Common myeloid progenitor, CD34-positive (primary cell): ENCODE data around the gene DGKG.

Experiments used
- CTCF ChIA-PET: fragments of 350-600 bp; sonication (Branson Sonifier 250); formaldehyde crosslinking; loops from one replicate; lab custom pipeline; 2021; ENCODE audit warnings: antibody characterized with exemption; lab: Charles Lee
- POLR2A ChIA-PET: fragments of 350-600 bp; sonication (Branson Sonifier 250); formaldehyde crosslinking; loops from one replicate; lab custom pipeline; 2021; ENCODE audit warnings: antibody characterized with exemption; lab: Charles Lee
- DNase-seq, 3 donors: peaks; one replicate each; pipeline versions ENCODE4 v3.0.0 to v3.0.0-alpha.2; 2013
- H3K27ac ChIP-seq, 2 experiments: 1 replicate in 1 of 2; 2 replicates in 1 of 2; pipeline ENCODE4 v1.7.0; 2013; ENCODE audit warnings: inconsistent platforms in 2 of 2, low read length in 2 of 2, mild to moderate bottlenecking in 2 of 2, low read depth in 1 of 2, moderate library complexity in 1 of 2; ENCODE audit not compliant: severe bottlenecking in 2 of 2, insufficient read depth in 1 of 2, poor library complexity in 1 of 2
- H3K27me3 ChIP-seq, 5 experiments: replicated peaks in 2 of 5; 1 replicate in 3 of 5; 2 replicates in 2 of 5; pipeline versions ENCODE4 v1.6.1 to v1.7.0; 2013; ENCODE audit warnings: low read length in 4 of 5, mild to moderate bottlenecking in 2 of 5, moderate library complexity in 2 of 5, inconsistent platforms in 1 of 5; ENCODE audit not compliant: insufficient read depth in 5 of 5, control insufficient read depth in 4 of 5
- H3K36me3 ChIP-seq, 4 experiments: 1 replicate in 2 of 4; 2 replicates in 2 of 4; pipeline versions ENCODE4 v1.6.1 to v1.7.0; 2013; ENCODE audit warnings: low read length in 3 of 4, control low read depth in 1 of 4, mild to moderate bottlenecking in 1 of 4; ENCODE audit not compliant: control insufficient read depth in 4 of 4, insufficient read depth in 4 of 4
- H3K4me1 ChIP-seq, 4 experiments: 1 replicate in 3 of 4; 2 replicates in 1 of 4; pipeline versions ENCODE4 v1.6.1 to v1.7.1; 2013; ENCODE audit warnings: low read length in 3 of 4, mild to moderate bottlenecking in 3 of 4, control low read depth in 1 of 4, inconsistent platforms in 1 of 4, moderate library complexity in 1 of 4; ENCODE audit not compliant: control insufficient read depth in 4 of 4, insufficient read depth in 4 of 4; ENCODE audit errors: control extremely low read depth in 1 of 4
- H3K4me3 ChIP-seq, 7 experiments: 1 replicate in 4 of 7; 2 replicates in 3 of 7; pipeline versions ENCODE4 v1.5.1 to v1.7.0; 2013; ENCODE audit warnings: mild to moderate bottlenecking in 7 of 7, low read length in 6 of 7, moderate library complexity in 6 of 7, inconsistent platforms in 2 of 7, low read depth in 2 of 7, control low read depth in 1 of 7; ENCODE audit not compliant: insufficient read depth in 4 of 7, control insufficient read depth in 1 of 7; ENCODE audit errors: extremely low read depth in 1 of 7
- H3K9me3 ChIP-seq, 5 experiments: 1 replicate in 4 of 5; 2 replicates in 1 of 5; pipeline versions ENCODE4 v1.6.1 to v1.7.1; 2013; ENCODE audit warnings: low read length in 4 of 5, mild to moderate bottlenecking in 2 of 5, inconsistent platforms in 1 of 5, low read depth in 1 of 5, moderate library complexity in 1 of 5; ENCODE audit not compliant: control insufficient read depth in 4 of 5, insufficient read depth in 2 of 5; ENCODE audit errors: control extremely low read depth in 1 of 5
- WGBS: methylation state at CpG from one replicate; pipeline ENCODE4 v1.1.5; 2013; ENCODE audit not compliant: insufficient coverage; 5-methylcytosine and 5-hydroxymethylcytosine counted together

Gene DGKG

DNA sequence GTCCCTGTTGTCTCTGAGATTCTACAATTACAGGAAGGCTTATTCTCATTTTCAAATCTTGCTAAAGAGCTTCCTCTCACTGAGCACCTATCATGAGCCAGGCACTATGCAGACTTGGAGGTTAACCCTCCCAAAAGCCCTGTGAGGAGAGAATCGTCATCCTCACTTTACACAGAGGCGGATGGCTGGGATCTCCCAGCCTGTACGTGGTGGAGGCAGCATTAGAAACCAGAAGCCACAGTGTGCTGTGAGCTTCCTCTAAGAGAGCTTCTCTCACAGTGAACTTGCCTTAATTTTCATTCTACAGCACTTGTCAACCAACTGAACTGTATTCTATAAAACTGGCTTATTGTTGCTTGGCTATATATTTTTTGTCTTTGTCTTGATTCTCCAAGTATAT, 6.1 kb upstream of the DGKG start:
- H3K4me3 ChIP-seq, result no peak overlapping the region
- no peaks in the 10 kb centered on the region for H3K36me3 ChIP-seq
- ChIA-PET CTCF (interaction anchor here (0.7 to 1.0 kb wide), 2 partner anchors 18 to 171 kb away, joined by 3 to 4 read pairs; no protein-coding TSS in a partner anchor), POLR2A (no interaction called here)
- H3K27me3 ChIP-seq, result peaks cover 2 to 19% (median 8%) of the 10 kb centered on the region in 5 experiments
- 58% methylated on average over 3 of the region's 3 CpGs for WGBS
- peaks cover 0 to 12% (median 0%) of the 10 kb centered on the region in 4 experiments for H3K4me1 ChIP-seq
- peak in 2 of 3 donors; percentile 17 to 27 for DNase-seq
- H3K27ac ChIP-seq, result no peak overlapping the region
- H3K9me3 ChIP-seq, result no peaks in the 10 kb centered on the region

DNA sequence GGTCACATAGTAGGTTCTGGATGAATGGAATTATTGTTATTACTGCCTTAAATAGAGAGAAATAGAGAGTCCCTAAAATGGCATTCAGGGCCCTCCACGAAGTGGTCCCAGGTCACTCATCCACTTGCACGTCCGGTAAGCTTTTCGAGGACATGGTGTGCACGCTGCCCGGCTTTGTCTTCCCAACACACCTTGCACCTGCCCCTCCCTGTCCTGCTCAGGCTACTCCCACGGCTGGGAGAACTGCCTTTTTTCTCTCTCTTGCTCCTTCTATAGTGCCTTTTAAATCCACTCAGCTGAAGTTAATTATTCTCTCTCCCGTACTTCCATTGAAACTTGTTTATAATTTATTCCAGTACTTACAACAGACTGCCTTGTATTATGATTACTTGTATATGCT, 5.6 kb upstream of the DGKG start:
- CTCF ChIA-PET, result no interaction called here
- no peak for DNase-seq
- H3K27ac ChIP-seq, result no peak overlapping the region
- POLR2A ChIA-PET, result no interaction called here
- H3K4me1 ChIP-seq, result peaks cover 0 to 12% (median under 1%) of the 10 kb centered on the region in 4 experiments
- H3K27me3 ChIP-seq, result peaks cover 7 to 24% (median 11%) of the 10 kb centered on the region in 5 experiments
- no peaks in the 10 kb centered on the region for H3K9me3 ChIP-seq
- no peak overlapping the region for H3K4me3 ChIP-seq
- WGBS, result 87% methylated on average over 8 of the region's 8 CpGs
- H3K36me3 ChIP-seq, result no peaks in the 10 kb centered on the region

DNA sequence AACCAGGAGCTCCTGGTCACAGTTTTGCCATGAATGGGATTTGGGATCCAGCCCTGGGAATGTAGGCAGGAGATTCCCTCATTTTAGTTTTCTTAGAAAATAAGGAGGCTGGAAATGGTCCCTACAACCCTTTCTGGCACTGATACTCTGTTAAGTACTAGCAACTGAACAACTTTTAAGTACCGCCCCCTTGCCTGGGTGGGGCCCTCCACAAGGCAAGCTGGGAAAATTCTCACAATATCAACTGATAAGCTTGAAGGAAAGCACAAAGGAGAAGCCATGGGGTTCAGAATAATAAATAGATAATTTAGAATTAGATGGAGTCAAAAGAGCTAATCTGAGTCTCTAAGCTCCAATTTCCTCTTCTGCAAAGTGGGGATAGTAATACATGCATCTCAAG, 4.2 kb upstream of the DGKG start:
- Histone ChIP-seq H3K27me3 (peaks cover 7 to 30% (median 14%) of the 10 kb centered on the region in 5 experiments), H3K4me1 (peaks cover 0 to 24% (median 14%) of the 10 kb centered on the region in 4 experiments), H3K36me3 (no peaks in the 10 kb centered on the region), H3K9me3 (no peaks in the 10 kb centered on the region), H3K4me3 (no peak overlapping the region), H3K27ac (no peak overlapping the region)
- 80% methylated on average over 1 of the region's 1 CpG for WGBS
- POLR2A ChIA-PET, result no interaction called here
- DNase-seq, result no peak
- CTCF ChIA-PET, result interaction anchor here (1.1 to 1.2 kb wide), 2 partner anchors 16 to 106 kb away, joined by 3 read pairs; no protein-coding TSS in a partner anchor

DNA sequence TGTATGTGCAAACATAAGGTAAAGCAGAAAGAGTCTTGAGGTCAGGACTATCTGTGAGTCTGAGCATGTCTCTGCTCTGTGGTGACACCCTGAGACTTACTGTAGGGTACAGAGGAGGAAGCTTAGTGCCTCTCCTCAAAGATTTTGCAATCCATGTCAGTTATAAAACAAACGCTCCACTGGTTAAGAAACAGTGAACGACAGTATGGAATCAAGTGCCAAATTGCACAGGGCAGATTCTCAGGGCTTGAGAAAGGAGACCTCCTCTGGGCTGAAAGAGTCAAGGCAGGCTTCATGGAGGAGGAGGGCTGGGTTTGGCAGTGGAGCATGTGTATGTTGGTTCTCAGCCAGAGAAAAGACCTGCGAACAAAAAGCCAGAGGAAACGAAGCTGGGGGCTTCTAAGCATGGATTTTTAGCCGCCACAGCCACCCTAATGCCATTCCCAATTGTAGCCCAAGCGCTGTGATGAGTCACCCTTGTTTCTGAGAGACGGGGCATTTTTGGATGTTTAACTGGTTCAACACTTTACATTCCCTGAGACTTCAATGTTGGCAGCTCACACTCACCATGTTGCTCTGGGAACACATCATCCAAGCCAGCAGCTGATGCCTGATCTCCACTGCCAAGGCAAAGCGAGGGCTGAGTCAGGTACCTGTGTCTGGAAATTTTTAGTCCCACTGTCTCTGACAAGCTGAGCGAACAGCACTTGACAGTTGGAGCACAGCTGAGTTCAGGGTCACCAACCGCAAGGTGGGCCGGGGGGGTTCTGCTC, 3.4 kb upstream of the DGKG start:
- no peaks in the 10 kb centered on the region for H3K9me3 ChIP-seq
- H3K27me3 ChIP-seq, result peaks cover 7 to 36% (median 21%) of the 10 kb centered on the region in 5 experiments
- H3K4me1 ChIP-seq, result peaks cover 0 to 30% (median 22%) of the 10 kb centered on the region in 4 experiments
- WGBS, result 84% methylated on average over 9 of the region's 11 CpGs
- no peaks in the 10 kb centered on the region for H3K36me3 ChIP-seq
- H3K27ac ChIP-seq, result no peak overlapping the region
- ChIA-PET CTCF (interaction anchor here (0.9 to 1.2 kb wide), 4 partner anchors 15 to 382 kb away, joined by 3 read pairs; no protein-coding TSS in a partner anchor), POLR2A (no interaction called here)
- no peak overlapping the region for H3K4me3 ChIP-seq
- peak in 2 of 3 donors; percentile 25 to 29 for DNase-seq

DNA sequence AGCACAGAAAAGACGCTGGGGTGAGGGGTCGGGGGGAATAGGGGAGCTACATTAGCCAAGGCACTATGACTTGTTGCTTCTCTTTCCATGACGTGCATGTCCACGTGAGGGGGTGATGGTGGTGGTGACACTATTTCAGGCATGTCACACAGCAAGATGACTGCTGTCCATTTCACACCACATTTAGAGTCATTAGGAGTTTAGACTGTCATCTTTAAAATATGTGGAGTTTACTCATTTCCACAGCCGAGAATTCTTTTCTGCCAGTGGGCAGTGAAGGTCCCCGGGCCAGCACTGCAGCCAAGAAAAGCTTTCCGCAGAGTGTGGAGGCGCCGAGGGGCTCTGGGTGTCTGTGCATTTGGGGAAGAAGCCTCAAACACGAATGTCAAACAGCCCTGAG, 954 bp upstream of the DGKG start:
- 88% methylated on average over 8 of the region's 10 CpGs for WGBS
- peaks cover 0 to 33% (median 26%) of the 10 kb centered on the region in 4 experiments for H3K4me1 ChIP-seq
- H3K27me3 ChIP-seq, result peaks cover 7 to 38% (median 21%) of the 10 kb centered on the region in 5 experiments
- ChIA-PET CTCF (interaction anchor here (1.0 to 1.3 kb wide), 3 partner anchors 13 to 157 kb away, joined by 3 read pairs; no protein-coding TSS in a partner anchor), POLR2A (no interaction called here)
- H3K27ac ChIP-seq, result no peak overlapping the region
- no peaks in the 10 kb centered on the region for H3K36me3 ChIP-seq
- no peaks in the 10 kb centered on the region for H3K9me3 ChIP-seq
- no peak overlapping the region for H3K4me3 ChIP-seq
- no peak for DNase-seq

DNA sequence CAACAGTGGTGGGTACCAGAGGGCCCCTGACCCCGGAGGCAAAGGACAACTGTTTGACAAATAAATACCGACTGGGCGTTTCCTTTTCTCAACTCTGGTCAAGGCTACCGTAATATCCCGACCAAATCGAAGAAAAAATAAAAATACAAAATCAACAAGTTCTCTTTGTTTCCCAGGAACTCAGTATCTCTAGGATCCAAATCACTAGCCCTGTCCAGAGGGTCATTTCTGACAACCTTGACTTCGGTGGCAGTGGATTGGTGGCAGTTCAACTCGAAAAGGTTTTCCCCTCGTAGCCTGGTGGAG, 456 bp upstream of the DGKG start:
- no peaks in the 10 kb centered on the region for H3K36me3 ChIP-seq

More for the DNA sequence above, 456 bp upstream of the DGKG start:
- H3K9me3 ChIP-seq, result no peaks in the 10 kb centered on the region
- WGBS, result 41% methylated on average over 9 of the region's 9 CpGs
- H3K4me1 ChIP-seq, result peaks cover 0 to 33% (median 26%) of the 10 kb centered on the region in 4 experiments
- CTCF ChIA-PET, result interaction anchor here (1.0 to 1.3 kb wide), 4 partner anchors 12 to 158 kb away, joined by 3 read pairs; no protein-coding TSS in a partner anchor
- DNase-seq, result no peak
- H3K4me3 ChIP-seq, result peak overlapping the region in 6 of 7 experiments; percentile 55 to 80 (median 72)
- POLR2A ChIA-PET, result interaction anchor here (0.5 kb wide), 1 partner anchor 47 kb away, joined by 4 read pairs; no protein-coding TSS in a partner anchor
- H3K27ac ChIP-seq, result no peak overlapping the region
- peaks cover 7 to 34% (median 21%) of the 10 kb centered on the region in 5 experiments for H3K27me3 ChIP-seq
